GM12865 (cell line): ENCODE measurements around the gene EFHD2.
"Not testable (repeated sequence)": the region's sequence is repeated elsewhere in the genome, so short reads cannot be mapped to it uniquely, and the experiment has no call there.

Experiments
- DNase-seq: peaks from one replicate; pipeline ENCODE4 v3.0.0; 2010; ENCODE audit warnings: low read depth
- H3K4me3 ChIP-seq: 2 replicates; pipeline ENCODE4 v1.5.1; 2011; ENCODE audit warnings: mild to moderate bottlenecking, low read depth, low read length, control low read depth
- CTCF ChIP-seq: IDR thresholded peaks from 2 replicates; pipeline ENCODE4 v1.5.1; 2011; ENCODE audit warnings: low read length, control low read depth, low read depth, inconsistent platforms; ENCODE audit not compliant: insufficient read depth; ENCODE audit errors: missing control alignments

The EFHD2 gene

DNA sequence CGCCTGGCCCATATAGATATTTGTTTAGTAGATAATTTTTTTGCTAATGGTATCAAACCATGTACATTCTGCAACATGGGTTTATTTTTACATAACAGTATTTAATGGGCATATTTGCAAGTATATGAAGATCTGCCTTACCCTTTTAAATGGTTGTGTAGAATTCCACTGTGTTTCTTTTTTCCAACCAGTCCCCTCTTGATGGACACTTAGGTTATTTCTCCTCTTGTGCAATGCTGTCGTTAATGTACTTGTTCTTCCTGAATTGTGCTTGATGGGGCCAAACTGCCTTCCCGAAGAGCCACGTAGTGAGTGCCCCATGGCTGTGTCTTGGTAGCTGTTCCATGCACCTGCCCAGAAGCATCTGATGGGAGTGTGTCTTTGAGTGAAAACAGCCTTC lies 39.4 kb upstream of the EFHD2 start:
- DNase-seq = no peak
- no peak overlapping the region for H3K4me3 ChIP-seq
- no peak for TF ChIP-seq CTCF

DNA sequence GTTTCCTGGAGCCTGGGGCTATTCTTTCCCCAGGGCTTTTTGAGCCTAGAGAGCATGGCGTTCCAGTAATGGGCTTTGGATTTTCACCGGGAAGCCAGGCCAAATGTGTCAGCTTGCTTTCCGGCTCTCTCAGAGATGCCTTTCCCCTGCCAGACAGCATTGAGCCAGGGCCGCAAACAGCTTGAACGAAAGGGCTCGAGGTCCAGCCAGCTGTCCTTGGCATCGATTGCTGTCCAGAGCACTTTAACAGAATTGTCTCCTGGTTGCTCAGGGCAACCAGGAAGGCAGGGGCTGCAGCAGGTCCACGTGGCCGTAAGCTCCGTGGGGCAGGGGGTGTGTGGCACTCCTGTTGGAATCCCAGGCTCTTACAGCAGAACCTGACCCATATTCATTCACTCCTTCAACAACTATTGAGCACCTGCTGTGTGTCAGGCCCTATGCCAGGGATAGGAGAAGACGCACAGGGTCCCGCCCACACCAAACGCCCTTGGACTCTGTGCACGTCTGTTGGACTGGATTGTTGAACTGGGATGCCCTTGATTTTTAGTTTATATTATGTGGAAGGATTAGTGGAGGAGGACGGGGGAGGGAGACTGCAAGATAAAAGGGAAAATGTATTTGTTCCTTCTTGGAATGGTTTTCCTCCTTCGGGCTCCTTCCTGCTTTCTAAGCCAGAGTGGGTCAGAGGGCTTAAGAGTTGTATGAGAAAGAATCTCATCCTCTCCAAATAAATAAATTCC lies 38.7 kb upstream of the EFHD2 start:
- TF ChIP-seq CTCF = no peak
- DNase-seq = no peak
- no peak overlapping the region for H3K4me3 ChIP-seq

- TF ChIP-seq CTCF = no peak
Observed at GRCh38 chr1:15371610-15372545, 37.8 kb upstream of the EFHD2 start.

GRCh38 chr1:15378729-15379128 lies 31.0 kb upstream of the EFHD2 start:
- DNase-seq = no peak
- TF ChIP-seq CTCF = no peak
- H3K4me3 ChIP-seq = no peak overlapping the region

More at GRCh38 chr1:15371610-15372545, 37.8 kb upstream of the EFHD2 start:
- H3K4me3 ChIP-seq = no peak overlapping the region
- DNase-seq = no peak

DNA sequence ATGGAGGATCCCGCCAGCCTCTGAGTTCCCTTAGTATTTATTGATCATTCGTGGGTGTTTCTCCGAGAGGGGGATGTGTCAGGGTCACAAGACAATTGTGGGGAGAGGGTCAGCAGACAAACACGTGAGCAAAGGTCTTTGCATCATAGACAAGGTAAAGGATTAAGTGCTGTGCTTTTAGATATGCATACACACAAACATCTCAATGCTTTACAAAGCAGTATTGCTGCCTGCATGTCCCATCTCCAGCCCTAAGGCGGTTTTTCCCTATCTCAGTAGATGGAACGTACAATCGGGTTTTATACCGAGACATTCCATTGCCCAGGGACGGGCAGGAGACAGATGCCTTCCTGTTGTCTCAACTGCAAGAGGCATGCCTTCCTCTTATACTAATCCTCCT lies 30.5 kb upstream of the EFHD2 start:
- not testable (repeated sequence) for DNase-seq, H3K4me3 ChIP-seq

DNA sequence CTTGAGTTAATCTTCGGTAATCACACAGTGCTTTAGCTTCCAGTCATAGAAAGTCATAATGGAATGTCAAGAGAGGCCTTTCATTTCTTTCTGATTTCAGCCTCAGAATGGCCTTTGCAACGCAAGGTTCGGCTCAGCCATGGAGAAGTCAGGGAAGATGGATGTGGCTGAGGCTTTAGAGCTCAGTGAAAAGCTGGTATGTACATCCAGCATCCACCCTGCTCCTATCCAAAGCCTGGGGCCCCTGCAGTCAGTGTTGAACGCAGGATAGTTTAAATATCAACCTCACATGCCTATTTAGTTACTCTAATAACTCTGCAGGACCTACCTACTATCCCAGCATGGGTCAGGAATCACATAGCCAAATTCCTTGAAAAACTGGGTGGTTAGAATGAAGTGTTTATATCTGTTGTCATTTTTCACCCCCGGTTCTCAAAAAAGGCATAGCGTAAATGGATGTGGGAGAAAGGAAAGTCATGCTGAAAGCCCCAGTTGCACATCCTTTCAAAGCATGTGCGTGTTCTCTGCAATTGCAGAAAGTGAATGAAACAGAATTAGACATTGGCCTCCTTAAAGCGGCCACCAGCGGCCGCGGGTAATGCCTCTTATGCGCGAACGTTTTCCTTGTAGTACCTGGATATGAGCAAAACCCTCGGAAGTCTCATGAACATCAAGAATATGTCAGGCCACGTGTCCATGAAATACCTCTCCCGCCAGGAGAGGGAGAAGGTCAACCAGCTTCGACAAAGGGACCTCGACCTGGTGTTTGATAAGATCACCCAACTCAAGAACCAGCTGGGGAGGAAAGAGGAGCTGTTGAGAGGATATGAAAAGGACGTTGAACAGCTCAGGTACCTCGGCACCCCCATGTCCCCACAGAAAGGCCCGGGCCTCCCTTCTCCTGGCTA lies 28.8 kb upstream of the EFHD2 start:
- no peak for TF ChIP-seq CTCF
- no peak overlapping the region for H3K4me3 ChIP-seq
- DNase-seq = no peak
